CD14-positive monocyte (primary cell): ENCODE measurements around the gene MBD5. TPM values are rescaled to one million over a fixed set of nuclear protein-coding genes. Genes with fewer than 3 reads are reported as not detected.

Experiments used
- DNase-seq, 3 donors: peaks; one replicate each; pipeline ENCODE4 v3.0.0-alpha.2; 2011 to 2022
- H2AFZ ChIP-seq: 2 replicates; pipeline ENCODE4 v1.6.0; 2012; ENCODE audit warnings: mild to moderate bottlenecking, low read depth, low read length, inconsistent platforms; ENCODE audit not compliant: insufficient read depth, poor library complexity, severe bottlenecking
- H3K27ac ChIP-seq, 2 donors: 1 replicate in 1 of 2; 2 replicates in 1 of 2; pipeline ENCODE4 v1.5.1; 2012 to 2013; ENCODE audit warnings: low read length in 2 of 2, control low read depth in 1 of 2, inconsistent platforms in 1 of 2, low read depth in 1 of 2, mild to moderate bottlenecking in 1 of 2
- H3K27me3 ChIP-seq, 2 donors: one replicate each; pipeline versions ENCODE4 v1.6.0 to v1.6.1; 2011 to 2013; ENCODE audit warnings: low read length in 2 of 2; ENCODE audit not compliant: control insufficient read depth in 2 of 2, insufficient read depth in 2 of 2
- H3K36me3 ChIP-seq, 2 donors: replicated peaks in 1 of 2; 1 replicate in 1 of 2; 2 replicates in 1 of 2; pipeline versions ENCODE4 v1.5.1 to v1.6.1; 2012 to 2013; ENCODE audit warnings: low read length in 2 of 2, control low read depth in 1 of 2, inconsistent platforms in 1 of 2, mild to moderate bottlenecking in 1 of 2; ENCODE audit not compliant: insufficient read depth in 2 of 2, control insufficient read depth in 1 of 2
- H3K4me1 ChIP-seq, 2 donors: 1 replicate in 1 of 2; 2 replicates in 1 of 2; pipeline versions ENCODE4 v1.5.1 to v1.6.1; 2012 to 2013; ENCODE audit warnings: low read length in 2 of 2, control low read depth in 1 of 2, inconsistent platforms in 1 of 2, mild to moderate bottlenecking in 1 of 2, moderate library complexity in 1 of 2; ENCODE audit not compliant: insufficient read depth in 2 of 2, control insufficient read depth in 1 of 2
- H3K4me2 ChIP-seq: replicated peaks from 2 replicates; pipeline ENCODE3; 2012; ENCODE audit warnings: low read length, moderate library complexity, mild to moderate bottlenecking; ENCODE audit not compliant: poor library complexity, severe bottlenecking; ENCODE audit errors: extremely low read depth
- H3K4me3 ChIP-seq, 3 experiments: fragments of 200-600 bp in 1 of 3; sonication (generic) in 1 of 3; replicated peaks in 1 of 3; 1 replicate in 2 of 3; 2 replicates in 1 of 3; pipeline ENCODE4 v1.5.1; 2011 to 2013; ENCODE audit warnings: low read length in 3 of 3, mild to moderate bottlenecking in 3 of 3, control low read depth in 2 of 3, low read depth in 2 of 3, inconsistent platforms in 1 of 3, moderate library complexity in 1 of 3
- H3K79me2 ChIP-seq: 2 replicates; pipeline ENCODE4 v1.6.0; 2012; ENCODE audit warnings: mild to moderate bottlenecking, control low read depth, inconsistent platforms, low read length, moderate library complexity; ENCODE audit not compliant: insufficient read depth
- H3K9ac ChIP-seq: 2 replicates; pipeline ENCODE4 v1.6.0; 2017; ENCODE audit warnings: low read length, mild to moderate bottlenecking; ENCODE audit not compliant: insufficient read depth, poor library complexity, severe bottlenecking
- H3K9me3 ChIP-seq, 2 donors: replicated peaks in 1 of 2; 1 replicate in 1 of 2; 2 replicates in 1 of 2; pipeline versions ENCODE4 v1.5.1 to v1.6.1; 2012 to 2013; ENCODE audit warnings: low read length in 2 of 2, control low read depth in 1 of 2; ENCODE audit not compliant: control insufficient read depth in 1 of 2, insufficient read depth in 1 of 2
- H4K20me1 ChIP-seq: 2 replicates; pipeline ENCODE4 v1.6.0; 2012; ENCODE audit warnings: mild to moderate bottlenecking, low read length, control low read depth, moderate library complexity; ENCODE audit not compliant: insufficient read depth
- H3K27ac Mint-ChIP-seq, 7 donors: one replicate each; pipeline ENCODE4 v1.8.0; 2020; ENCODE audit warnings: mild to moderate bottlenecking in 7 of 7, mixed read lengths in 7 of 7, moderate library complexity in 6 of 7, inconsistent platforms in 2 of 7
- H3K27me3 Mint-ChIP-seq, 3 donors: one replicate each; pipeline ENCODE4 v1.8.0; 2021 to 2022; ENCODE audit warnings: low read depth in 3 of 3, mild to moderate bottlenecking in 3 of 3, mixed read lengths in 3 of 3, moderate library complexity in 3 of 3, inconsistent platforms in 1 of 3
- H3K36me3 Mint-ChIP-seq, 2 donors: one replicate each; pipeline ENCODE4 v1.8.0; 2020; ENCODE audit warnings: mixed read lengths in 2 of 2, inconsistent platforms in 1 of 2, mild to moderate bottlenecking in 1 of 2
- H3K4me1 Mint-ChIP-seq: one replicate; pipeline ENCODE4 v1.8.0; 2020; ENCODE audit warnings: mild to moderate bottlenecking, mixed read lengths
- H3K4me3 Mint-ChIP-seq, 2 donors: one replicate each; pipeline ENCODE4 v1.8.0; 2020; ENCODE audit warnings: mild to moderate bottlenecking in 2 of 2, mixed read lengths in 2 of 2, moderate library complexity in 1 of 2
- H3K9me3 Mint-ChIP-seq, 7 donors: one replicate each; pipeline ENCODE4 v1.8.0; 2020 to 2022; ENCODE audit warnings: mixed read lengths in 7 of 7, mild to moderate bottlenecking in 6 of 7, moderate library complexity in 6 of 7, inconsistent platforms in 2 of 7
- CTCF ChIP-seq: fragments of 200-600 bp; IDR thresholded peaks from one replicate; pipeline ENCODE4 v1.8.0; 2022; ENCODE audit warnings: antibody characterized with exemption, mild to moderate bottlenecking
- WGBS: methylation state at CpG from one replicate; pipeline ENCODE4 v1.1.5; 2013; ENCODE audit warnings: missing lambda C conversion rate; ENCODE audit not compliant: insufficient coverage; 5-methylcytosine and 5-hydroxymethylcytosine counted together
- intact Hi-C, 2 donors: fragments of 100-400 bp; cut with micrococcal nuclease; formaldehyde crosslinking; loops; one replicate each; pipeline versions ENCODE4 v1.15.0 to v1.15.1; 2023
- polyA minus RNA-seq: library from RNA; depleted of rRNA, polyadenylated mRNA; stranded (reverse); fragments of >200 nt; gene quantifications from 2 replicates; pipeline ENCODE4 v1.2.3, GENCODE V29; 2012
- polyA plus RNA-seq, 3 donors: library from polyadenylated mRNA; depleted of rRNA in 1 of 3; unstranded in 2 of 3; stranded (reverse) in 1 of 3; fragments of 300-500 nt in 2 of 3; fragments of >200 nt in 1 of 3; fragmentation: Illumina TruSeq in 2 of 3; gene quantifications; 1 replicate in 2 of 3; 2 replicates in 1 of 3; pipeline ENCODE4 v1.2.3, GENCODE V29; 2012 to 2021
- total RNA-seq, 12 experiments: library from RNA in 1 of 12; stranded (reverse) in 1 of 12; fragments of 120-200 nt in 1 of 12; gene quantifications; one replicate each; pipeline ENCODE4 v1.2.4 and lab custom pipeline; 2013 to 2026; ENCODE audit warnings: mixed read lengths in 6 of 12, inconsistent platforms in 1 of 12

Gene MBD5
- total RNA-seq (2013) = 14.6 TPM
- polyA plus RNA-seq (1 to 10 TPM; 2.3 to 5.7 (median 3.5) TPM), polyA minus RNA-seq (6.2 and 7.1 TPM in 2 replicates), total RNA-seq (lab: John Stamatoyannopoulos, UW) (5.0 to 27.0 (median 19.3) reads per million in 11 experiments)

GRCh38 chr2:148021059-148021861 lies at the start of gene MBD5:
MBD5 (plus strand) TSS chr2:148021091.
- peak within 1 kb of the TSS; percentile 100 for H3K4me3 Mint-ChIP-seq
- Histone ChIP-seq H3K9me3 (no peaks in the 10 kb centered on the region), H3K4me3 (peak within 1 kb of the TSS; percentile 67 to 95 (median 72)), H4K20me1 (peaks cover 35% of the 10 kb centered on the region), H3K4me2 (peak within 1 kb of the TSS; percentile 96), H3K36me3 (peaks cover 0 to 6% of the 10 kb centered on the region in 2 donors), H3K27me3 (no peaks in the 10 kb centered on the region), H3K27ac (peak within 1 kb of the TSS; percentile 93 to 98), H3K9ac (peak within 1 kb of the TSS; percentile 87), H2AFZ (peak within 1 kb of the TSS; percentile 97), H3K79me2 (peaks cover 96% of the 10 kb centered on the region), H3K4me1 (peaks cover 18 to 40% of the 10 kb centered on the region in 2 donors)
- peak within 1 kb of the TSS; percentile 96 to 99 (median 98) for H3K27ac Mint-ChIP-seq
- H3K27me3 Mint-ChIP-seq = no peaks in the 10 kb centered on the region
- no CpG with 5 or more reads among the region's 11 CpGs for WGBS
- H3K4me1 Mint-ChIP-seq = peaks cover 43% of the 10 kb centered on the region
- intact Hi-C loops = loop anchor here in 1 of 2 donors (5.0 kb wide), 1 partner anchor 621 kb away; the partner anchor contains the start of gene EPC2
- no peaks in the 10 kb centered on the region for H3K9me3 Mint-ChIP-seq
- TF ChIP-seq CTCF = no peak
- DNase-seq = peak; percentile 26 to 50 (median 36)
- H3K36me3 Mint-ChIP-seq = peaks cover 0 to 3% of the 10 kb centered on the region in 2 donors

- Histone ChIP-seq H3K4me2 (no peak overlapping the region), H3K36me3 (peaks cover 9 to 26% of the 10 kb centered on the region in 2 donors), H3K27me3 (no peaks in the 10 kb centered on the region), H3K4me1 (no peaks in the 10 kb centered on the region), H4K20me1 (peaks cover 26% of the 10 kb centered on the region), H2AFZ (no peak overlapping the region), H3K27ac (no peak overlapping the region), H3K9me3 (peaks cover 0 to 4% of the 10 kb centered on the region in 2 donors), H3K4me3 (no peak overlapping the region), H3K79me2 (peaks cover 19% of the 10 kb centered on the region), H3K9ac (no peak overlapping the region)
- no peak for TF ChIP-seq CTCF
- WGBS = no CpG with 5 or more reads among the region's 2 CpGs
- no peak overlapping the region for H3K4me3 Mint-ChIP-seq
- no peak overlapping the region for H3K27ac Mint-ChIP-seq
- H3K9me3 Mint-ChIP-seq = peaks cover 0 to 13% (median 5%) of the 10 kb centered on the region in 7 donors
- no peaks in the 10 kb centered on the region for H3K27me3 Mint-ChIP-seq
- intact Hi-C loops = no loop called here
- H3K36me3 Mint-ChIP-seq = peaks cover 27 to 30% of the 10 kb centered on the region in 2 donors
- no peak for DNase-seq
- peaks cover 3% of the 10 kb centered on the region for H3K4me1 Mint-ChIP-seq
Observed at GRCh38 chr2:147976102-147976501, 44.8 kb upstream of the MBD5 start.
